NCI-H2107 (cell line): ENCODE measurements around the gene AP2A2.

Source experiments
- DNase-seq: peaks from one replicate; lab custom pipeline; 2025; lab: John Stamatoyannopoulos, UW

AP2A2 gene

GRCh38 chr11:898540-899190, 27.0 kb upstream of the AP2A2 start:
- DNase-seq = no peak

GRCh38 chr11:899724-900123, 25.9 kb upstream of the AP2A2 start:
- no peak for DNase-seq

GRCh38 chr11:900545-900944, 25.1 kb upstream of the AP2A2 start:
- no peak for DNase-seq

- no peak for DNase-seq
These were observed 24.1 kb upstream of the AP2A2 start for GRCh38 chr11:901452-902061.

GRCh38 chr11:904380-904779, 21.3 kb upstream of the AP2A2 start:
- DNase-seq = no peak

- DNase-seq = no peak
These were observed 19.7 kb upstream of the AP2A2 start for GRCh38 chr11:905952-906351.

- no peak for DNase-seq
These were observed 18.0 kb upstream of the AP2A2 start for GRCh38 chr11:907668-908067.

GRCh38 chr11:908273-908672, 17.4 kb upstream of the AP2A2 start:
- no peak for DNase-seq

- no peak for DNase-seq
These were observed 16.3 kb upstream of the AP2A2 start for GRCh38 chr11:909406-909805.

GRCh38 chr11:910044-910588, 15.6 kb upstream of the AP2A2 start:
- DNase-seq = no peak

- peak; percentile 56 for DNase-seq
These were observed 15.1 kb upstream of the AP2A2 start, which contains the start of gene CHID1 for GRCh38 chr11:910589-911030. Gene CHID1 (minus strand): TSS chr11:910810. CDS start chr11:904816, 5,994 bp downstream.

GRCh38 chr11:911031-911889, 14.4 kb upstream of the AP2A2 start:
- DNase-seq = no peak

GRCh38 chr11:911890-912219, 13.8 kb upstream of the AP2A2 start:
- DNase-seq = no peak

GRCh38 chr11:912266-912665, 13.4 kb upstream of the AP2A2 start:
- no peak for DNase-seq

GRCh38 chr11:913043-913442, 12.6 kb upstream of the AP2A2 start:
- no peak for DNase-seq

- no peak for DNase-seq
These were observed 11.5 kb upstream of the AP2A2 start for GRCh38 chr11:914204-914603.

GRCh38 chr11:914747-915501, 10.7 kb upstream of the AP2A2 start:
- no peak for DNase-seq

- DNase-seq = no peak
These were observed 8.2 kb upstream of the AP2A2 start for GRCh38 chr11:917426-917825.

GRCh38 chr11:921921-922678, 3.6 kb upstream of the AP2A2 start:
- DNase-seq = no peak

- no peak for DNase-seq
These were observed 1.8 kb upstream of the AP2A2 start for GRCh38 chr11:923691-924405.
